ENCODE data around the gene SCFD2.

The SCFD2 gene

DNA sequence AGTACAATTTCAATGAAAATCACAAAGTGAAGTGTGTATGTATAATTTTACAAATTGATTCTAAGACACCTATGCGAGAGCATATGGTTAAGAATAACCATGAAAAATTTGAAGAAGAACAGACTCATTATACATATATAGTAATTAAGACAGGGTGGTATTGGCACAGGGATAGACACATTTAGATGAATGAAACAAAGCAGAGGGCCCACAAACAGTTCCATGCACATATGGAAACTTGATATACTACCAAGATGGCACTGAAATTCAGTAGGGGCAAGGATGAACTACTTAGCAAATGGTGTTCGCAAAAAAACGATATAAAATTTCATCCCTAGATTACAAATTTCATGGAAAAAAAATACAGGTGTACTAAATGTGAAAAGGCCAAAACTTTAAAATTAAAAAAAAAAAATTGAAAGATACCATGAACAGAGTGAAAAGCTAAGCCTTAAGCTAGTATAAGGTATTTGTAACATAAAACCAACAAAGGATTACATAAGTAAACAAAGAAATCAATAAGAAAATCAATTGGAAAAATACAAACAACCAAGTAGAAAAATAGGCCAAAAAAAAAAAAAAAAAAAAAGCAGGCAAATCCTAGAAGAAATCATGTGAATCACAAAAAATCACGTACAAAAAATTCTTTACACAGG is 418.3 kb downstream of the SCFD2 start:
- no peak for DNase-seq

DNA sequence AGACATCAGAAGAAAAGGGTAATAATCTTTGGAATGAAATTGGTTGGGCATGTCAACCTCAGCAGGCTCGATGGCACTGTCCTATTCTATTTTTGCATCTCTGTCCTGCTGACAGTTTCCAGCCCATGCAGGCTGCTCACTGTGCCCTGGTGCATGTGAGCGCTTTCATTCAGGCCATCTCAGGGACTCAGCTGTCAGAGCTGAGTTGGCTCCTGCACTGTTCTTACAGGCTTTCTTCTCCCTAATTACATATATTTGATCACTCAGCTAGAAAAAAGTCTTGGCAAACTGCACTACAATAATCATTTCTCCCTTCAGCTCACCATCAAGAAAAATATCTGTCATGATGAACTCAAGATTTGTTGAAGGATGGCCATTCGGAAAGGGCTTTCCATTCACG is 419.0 kb downstream of the SCFD2 start:
- DNase-seq, result no peak

DNA sequence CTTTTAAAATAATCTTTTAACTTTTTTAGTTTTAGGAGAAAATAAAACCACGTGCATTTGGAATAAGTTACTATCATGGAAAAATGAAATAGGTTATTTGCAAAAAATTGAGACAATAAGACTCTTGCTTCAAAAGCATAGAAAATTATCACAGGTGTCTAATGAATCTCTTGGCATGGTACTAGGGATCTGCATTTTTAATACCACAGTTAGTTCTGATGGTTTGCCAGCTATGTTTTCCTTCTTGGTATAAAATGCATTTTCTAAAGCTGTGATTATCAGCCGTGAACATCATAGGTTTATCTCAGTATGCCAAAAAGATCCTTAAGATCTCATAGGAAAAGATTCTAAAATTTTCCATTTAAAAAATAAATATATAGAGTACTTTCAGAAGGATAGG is 419.9 kb downstream of the SCFD2 start:
- no peak for DNase-seq

DNA sequence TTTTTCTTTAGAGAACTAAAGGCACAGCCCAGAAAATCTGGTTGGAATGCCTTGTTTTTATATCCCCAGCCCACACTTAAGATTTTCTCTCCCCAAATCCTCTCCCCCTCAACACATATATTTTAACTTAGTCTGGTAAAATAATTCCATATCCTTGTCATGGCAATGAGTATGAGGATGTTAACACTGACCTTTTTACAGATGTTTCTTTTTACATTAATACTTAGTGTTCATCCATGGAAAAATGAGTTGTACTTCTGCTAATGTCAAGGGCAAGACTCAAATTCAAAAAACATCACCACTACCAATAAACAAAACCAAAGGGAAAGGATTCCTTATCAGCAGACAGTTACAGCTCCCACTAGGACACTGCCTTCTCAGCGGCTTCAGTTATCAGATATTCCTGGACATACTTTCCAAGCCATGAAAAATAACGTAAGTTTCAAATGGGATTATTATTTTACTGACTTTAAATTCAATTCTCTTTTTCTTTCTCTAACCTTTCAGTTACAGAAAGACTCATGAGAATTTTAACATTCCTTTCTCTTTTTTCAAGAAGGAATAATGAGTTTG is 420.4 kb downstream of the SCFD2 start:
- no peak for DNase-seq

DNA sequence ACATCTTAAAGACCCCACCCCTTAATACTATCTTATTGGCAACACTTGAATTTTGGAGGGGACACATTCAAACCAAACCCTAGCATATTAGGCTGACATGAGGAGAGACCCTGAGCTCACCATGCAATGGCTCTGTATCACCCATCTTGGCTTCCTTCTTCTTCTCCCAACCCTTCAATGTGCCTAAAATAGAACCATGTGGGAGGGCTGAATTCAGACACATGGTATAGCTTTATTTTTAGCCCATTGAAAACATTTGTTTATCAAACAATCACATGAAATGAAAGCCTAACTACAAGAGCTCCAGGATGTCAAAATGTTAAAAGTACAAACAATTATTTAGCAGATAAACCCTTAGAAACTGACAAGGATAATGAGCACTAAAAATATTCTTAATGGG is 422.2 kb downstream of the SCFD2 start:
- DNase-seq, result no peak

DNA sequence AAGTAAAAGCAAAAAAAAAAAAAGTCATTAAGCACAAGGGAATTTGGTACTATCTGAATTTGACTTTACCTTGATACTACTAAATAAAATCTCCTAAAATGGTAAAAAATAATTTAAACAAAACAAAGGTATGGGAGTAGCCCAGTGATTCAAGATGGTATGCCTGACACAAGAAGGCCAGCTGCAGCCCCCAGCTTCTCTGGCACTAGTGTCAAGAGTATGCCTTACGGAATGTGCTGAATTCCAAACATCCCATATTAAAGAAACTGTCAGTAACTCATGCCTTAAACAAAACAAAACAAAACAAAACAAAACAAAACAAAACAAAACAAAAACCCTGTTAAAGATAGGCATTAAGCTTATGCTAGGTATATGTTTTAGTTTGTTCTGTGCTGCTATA is 422.9 kb downstream of the SCFD2 start:
- DNase-seq, result no peak

DNA sequence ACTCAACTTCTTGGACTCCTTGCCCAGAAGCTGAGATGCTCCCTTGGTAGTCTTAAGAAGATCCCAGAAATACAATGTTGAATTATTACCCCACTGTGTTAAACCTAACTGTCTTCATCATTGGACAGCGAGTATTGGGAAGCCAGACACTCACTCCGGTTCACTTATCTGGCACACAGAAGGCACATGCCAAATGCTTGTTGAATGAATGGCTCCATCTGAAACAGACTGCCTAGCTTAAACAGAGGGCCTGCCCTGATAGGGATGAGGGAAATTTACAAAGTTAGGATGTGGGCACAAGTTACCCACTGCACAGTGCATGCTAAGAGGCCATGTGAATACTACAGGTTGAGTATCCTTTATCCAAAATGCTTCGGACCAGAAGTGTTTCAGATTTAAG is 424.4 kb downstream of the SCFD2 start:
- DNase-seq, result no peak

DNA sequence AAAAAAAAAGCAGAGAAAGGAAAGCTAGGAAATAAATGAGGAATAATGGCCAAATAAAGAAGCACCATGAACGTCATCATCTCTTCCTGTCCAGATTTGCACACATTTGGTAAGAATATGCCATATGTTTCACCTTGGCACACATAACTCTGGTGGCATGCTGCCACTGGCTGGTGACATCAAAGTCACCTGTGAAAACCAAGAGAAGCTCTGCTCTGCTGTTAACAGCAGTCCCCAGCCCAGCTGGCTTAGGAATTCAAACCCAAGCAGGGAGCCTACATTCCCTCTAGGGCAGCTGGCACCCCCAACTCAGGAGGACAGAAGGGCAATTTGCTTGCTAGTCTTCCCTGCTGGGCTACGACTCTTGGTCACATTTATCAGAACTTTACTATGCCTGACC is 426.1 kb downstream of the SCFD2 start:
- DNase-seq, result no peak

DNA sequence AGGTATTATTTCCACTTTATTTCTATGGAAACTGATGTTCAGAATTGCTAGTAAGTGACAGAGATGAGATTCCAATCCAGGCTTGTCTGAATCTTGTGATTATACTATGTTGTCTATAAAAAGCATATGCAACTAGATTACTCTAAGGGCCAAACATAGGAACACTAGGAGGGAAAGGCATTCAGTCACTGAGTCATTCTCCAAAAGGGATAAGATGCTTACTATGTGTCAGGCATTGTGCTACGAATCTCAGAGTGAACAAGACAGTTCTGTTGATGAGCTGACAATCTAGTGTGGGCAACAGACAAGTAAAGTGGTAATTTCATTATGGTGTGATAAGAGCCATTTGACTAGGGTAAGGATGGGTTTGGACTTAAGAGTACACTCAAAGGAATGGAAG is 426.5 kb downstream of the SCFD2 start:
- no peak for DNase-seq

DNA sequence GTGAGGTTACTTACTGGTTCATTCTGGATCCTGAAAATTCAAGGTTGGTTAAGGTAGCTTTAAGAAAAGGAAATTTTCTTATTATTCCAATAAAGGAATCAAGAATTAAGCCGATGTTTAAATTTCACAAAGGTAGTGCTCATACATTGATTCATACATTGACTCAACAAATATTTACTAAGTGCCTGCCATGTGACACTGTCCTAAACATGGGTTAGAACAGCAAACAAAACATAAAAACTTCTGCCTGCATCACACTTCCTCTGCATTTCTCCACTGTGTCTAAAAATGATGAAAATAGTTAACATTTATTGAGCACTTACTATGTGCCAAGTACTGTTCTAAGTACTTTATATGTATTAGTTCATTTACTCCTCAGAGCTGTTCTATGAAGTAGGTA is 428.0 kb downstream of the SCFD2 start:
- DNase-seq, result no peak

DNA sequence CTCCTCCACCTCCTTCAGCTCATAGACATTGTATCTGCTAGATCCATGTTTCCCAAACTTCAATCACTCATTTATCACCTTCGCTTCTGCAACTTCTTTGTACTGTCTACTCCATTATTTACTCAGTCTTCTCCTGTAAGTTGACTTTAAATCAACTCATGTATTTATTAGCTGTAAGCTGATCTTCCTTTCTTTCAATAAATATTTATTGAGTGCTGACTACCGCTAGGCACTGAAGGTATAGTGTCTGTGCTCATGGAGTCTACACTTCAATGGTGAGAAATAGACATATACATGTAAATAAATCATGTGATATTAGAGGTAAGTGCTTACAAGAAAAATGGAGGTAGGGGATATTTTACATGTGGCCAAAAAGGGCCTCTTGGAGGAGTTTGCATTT is 429.1 kb downstream of the SCFD2 start:
- no peak for DNase-seq

DNA sequence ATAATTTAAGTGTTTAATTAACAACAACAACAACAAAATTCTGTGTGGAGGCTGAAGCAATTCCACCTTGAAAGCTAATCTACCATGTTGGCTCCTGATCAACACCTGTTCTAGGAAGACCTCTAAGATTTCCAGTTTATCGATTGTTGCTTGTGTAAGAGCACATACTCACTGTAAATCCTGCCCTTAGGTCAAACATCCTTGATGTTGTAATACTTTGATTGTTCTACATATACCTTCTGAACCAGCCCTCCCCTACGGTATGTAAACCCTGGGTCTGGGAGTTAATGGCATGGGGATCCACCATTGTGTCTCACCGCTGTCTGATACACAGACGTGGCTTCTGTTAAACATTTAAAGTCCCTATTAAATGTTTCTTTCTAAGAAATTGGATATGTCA is 430.5 kb downstream of the SCFD2 start:
- no peak for DNase-seq

DNA sequence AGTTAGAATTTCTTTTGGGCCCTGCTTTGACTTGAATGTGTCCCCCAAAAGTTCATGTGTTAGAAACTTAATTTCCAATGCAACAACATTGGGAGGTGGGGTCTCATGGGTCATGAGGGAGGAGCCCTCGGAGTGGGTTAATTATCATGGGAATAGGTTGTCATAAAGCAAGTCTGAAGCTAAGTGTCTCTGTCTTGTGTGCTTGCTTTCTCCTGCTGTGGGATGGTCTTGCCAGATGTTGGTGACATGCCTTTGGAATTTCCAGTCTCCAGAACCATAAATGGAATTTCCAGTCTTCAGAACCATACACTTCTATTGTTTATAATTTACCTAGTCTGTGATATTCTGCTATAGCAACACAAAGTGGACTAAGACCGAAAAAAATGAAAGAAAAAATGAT is 432.1 kb downstream of the SCFD2 start:
- DNase-seq, result no peak

DNA sequence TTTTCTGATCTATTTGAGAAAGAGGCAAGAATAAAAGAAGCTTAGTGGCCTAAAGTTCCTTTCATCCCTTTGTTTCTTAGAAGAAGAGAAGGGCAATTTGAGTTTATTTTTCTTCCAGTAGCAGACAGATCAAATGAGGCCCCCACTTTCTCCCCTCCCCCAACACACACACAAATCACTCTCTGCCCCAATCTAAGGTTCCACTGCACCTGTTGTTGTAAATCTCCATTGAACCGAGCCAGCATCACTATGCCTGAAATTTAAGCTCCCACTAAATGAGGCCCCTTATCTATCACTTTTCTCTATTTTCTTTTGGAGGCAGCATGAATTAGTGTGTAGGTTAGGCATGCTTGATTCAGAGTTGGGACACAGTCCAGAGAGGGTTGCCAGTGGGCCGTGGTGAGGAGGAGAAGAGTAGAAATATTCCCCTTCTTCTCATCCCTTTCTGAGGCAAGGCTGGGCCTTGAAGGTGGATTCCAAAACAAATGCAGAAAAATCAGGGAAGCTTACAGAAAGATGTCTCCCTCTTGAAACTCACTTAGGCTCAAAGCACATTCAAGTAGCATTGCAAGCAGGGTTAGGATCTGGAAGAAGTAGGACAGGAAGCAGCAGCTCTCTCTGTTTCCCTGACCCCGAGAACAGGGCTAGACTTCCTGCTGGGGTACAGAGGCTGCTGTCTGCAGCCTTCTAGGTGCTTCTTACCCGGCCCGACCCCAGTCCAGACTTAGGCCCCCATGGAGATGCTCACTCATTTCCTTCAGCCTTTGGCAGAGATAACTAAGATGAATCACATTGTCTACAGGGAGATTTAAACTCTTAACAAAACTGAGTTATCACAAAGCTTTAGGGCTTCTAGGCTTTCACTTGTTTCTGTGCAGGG is 433.0 kb downstream of the SCFD2 start:
- DNase-seq, result no peak

DNA sequence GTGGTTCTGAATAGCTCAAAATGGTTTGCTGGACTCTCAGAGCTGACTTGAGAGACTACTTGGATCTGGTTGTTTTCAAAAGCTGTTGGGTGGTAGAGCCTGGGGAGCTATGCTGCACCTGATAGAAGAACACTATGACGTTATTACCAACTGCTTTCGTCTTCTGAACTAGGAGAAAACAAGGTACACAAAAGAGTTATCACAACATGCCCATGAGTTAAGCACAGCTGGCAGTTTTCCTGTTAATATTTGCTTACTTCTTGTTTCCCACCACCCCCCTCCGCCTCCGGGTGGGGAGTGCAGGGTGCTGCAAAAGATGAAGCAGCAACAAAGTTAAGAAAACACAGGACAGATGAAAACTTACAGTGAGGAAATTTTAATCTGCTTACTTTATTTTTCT is 434.6 kb downstream of the SCFD2 start:
- no peak for DNase-seq

DNA sequence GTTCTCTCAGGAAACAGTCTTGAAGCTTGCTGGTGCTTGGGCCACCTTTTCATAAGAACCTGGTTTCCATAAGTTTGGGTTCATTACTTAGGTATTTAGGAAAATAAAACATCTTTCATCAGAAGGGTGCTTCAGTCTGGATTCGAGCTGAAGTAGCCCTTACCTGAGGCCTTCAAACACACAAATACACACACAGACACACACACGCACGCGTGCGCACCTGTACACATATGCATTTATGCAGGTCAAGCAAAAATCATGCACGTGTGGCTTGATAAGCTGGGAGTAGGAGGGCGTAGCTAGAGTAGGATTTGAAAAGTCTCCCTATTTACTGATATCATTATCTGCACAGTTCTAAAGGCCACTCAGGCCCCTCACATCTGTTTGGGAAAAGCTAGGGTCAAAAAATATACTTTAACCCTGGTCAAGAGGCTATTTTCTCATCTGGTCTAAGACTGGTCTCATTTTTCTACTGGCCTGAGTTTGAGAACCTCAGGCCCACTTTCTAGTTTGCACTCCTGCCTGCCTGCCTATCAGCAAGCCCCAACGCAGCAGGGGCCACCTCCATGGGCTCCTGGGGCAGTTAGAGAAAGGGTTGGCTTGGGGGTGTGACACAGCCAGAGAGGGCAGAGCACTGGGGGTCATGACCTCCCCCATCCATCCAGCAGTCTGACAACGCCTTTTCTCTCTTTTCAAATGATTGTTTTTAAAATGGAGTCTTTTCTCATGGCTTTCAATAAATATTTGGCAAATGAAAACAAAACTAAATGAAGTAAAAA is 439.5 kb downstream of the SCFD2 start:
- DNase-seq, result no peak

DNA sequence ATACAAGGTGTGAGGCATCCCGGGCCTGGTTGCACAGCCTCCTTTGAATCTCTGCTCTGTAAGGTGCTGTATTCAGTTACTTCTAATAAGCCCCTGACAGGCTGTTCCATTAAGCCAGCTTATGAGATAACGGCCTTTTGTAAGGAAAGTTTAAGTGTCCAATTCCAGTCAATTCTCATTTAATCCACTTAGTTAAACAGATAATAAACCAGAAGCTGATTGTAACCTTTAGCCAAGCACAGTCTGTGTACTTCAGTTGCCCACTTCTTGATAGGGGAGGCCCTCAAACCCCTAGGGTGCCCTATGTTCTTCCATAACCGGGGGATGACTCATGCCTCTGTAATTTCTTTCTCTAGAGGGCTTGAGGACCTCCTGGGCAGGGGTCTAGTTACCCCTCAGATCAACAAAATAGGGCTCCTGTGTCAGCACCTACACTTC is 440.3 kb downstream of the SCFD2 start:
- DNase-seq, result no peak

DNA sequence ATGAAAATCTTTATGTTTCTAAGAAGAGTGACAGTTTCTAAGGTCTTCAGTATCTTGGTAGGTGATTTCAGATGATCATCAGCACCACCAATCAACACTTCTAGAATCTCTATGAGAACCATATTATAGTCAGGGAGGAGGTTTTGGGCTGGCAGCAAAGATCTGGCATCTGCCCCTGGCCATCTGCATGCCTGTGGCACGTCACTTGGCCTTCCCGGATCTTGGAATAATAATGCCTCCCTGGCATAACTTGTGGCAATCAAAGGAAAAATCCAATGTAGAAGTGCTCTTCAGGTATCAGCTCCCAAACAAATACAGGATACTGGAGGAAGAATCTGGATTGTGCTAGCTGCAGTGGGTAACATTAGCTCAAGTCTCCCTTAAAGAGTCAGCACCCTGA is 446.4 kb downstream of the SCFD2 start:
- DNase-seq, result no peak

DNA sequence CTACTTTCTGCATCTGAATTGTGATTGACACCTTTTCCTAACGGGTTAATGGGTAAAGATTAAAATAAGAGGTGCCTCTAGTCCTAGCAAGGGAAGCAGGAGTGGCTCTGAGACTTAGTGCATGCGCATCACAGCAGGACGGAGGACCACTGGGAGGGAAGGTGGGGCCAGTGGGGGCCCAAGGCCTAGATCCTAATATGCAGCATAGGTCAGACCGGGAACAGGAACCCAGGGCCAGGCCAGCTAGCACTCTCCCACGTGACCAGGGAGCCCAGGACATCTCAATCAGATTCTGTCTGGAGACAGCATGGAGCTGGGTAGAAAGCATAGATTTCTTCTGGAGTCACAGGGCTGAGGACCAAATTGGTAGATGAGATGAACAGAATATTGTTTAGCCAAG is 448.0 kb downstream of the SCFD2 start:
- DNase-seq, result no peak

DNA sequence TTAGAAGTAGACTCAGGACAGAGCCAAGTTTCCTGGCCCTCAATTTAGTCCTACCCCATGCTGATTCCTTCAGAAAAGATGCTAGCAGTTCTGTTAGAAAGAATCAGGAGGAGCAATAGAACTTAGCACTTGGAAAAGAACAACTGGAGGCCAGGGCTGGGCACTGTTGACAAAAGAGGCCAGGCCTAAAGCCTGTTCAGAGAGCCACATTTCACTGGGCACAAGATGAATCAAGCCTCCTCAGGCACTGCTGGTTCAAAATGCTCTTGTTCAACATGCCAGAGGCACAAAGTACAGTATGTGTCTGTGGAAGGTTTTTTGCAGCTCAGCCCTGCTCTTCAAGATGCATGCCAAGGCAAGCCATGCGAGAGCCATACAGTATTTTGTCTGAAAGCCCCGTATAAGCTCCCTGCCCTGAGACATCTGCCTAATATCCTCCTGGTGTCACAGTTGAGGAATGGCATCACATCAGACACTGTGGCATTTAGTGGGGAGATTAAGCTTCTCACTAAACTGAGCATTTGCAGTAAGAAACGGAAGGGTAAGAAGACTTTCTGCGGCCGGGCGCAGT is 450.0 kb downstream of the SCFD2 start:
- DNase-seq, result no peak

DNA sequence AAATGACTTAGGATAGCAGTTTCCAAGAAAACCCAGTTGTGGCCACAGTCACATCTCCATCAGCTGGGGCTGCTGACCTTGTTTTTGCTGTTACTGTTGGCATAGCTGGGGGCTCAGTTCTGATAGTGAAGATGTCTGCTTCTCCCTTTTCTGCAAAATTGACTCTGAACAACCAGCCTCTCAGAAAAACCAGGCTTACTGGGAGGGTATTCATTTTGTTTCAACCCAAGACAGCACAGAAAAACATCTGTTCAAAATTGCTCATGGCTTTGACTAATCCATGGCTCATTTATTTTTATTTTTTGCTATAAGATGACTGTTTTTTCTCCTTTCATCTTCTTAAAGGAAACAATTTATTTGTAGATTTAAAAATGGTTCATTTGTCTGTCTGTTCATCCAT is 450.7 kb downstream of the SCFD2 start:
- no peak for DNase-seq

DNA sequence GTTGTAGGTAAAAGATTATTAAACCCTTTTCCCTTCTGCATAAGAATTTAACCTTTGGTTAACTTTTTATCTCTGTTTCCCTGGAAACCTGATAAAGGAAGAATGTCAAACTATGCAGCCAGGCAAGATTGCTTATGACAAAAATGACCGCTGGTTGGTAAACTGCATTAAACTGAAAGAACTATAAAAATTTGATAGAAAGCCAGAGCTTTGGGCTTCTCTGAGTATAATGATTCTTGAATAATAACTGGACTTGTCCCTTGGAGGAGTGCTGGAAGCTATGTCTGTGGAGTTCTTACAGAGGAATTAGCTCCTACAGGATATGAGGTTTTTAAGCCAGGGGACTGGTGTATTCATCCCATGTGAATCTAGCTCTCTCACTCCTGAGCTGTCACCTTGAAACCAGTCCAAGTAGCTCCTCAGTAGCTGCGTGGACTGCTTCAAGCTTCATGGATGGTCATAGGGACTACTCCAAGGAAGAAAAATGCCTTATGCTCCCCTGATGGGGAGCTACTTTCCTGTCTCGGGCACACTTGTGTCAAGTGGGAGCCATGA is 451.7 kb downstream of the SCFD2 start:
- no peak for DNase-seq

DNA sequence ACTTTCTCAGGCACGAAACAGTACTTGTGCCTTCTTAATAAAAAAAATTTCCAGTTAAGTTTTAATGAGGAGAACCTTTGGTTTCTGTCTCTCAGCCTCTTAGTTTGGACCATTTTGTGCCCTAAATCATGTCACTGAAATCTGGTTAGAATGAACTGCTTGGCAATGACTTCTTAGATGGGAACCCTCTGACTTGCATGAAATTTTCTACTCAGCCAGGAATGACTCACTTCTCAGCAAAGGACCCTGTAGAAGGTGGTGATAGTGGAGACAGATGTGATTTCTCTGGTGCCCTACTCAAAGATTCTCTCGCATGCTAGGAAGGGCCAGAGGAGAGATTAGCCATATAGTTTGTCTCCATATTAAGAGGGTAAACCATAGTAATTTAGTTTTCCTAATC is 453.3 kb downstream of the SCFD2 start:
- no peak for DNase-seq

Data from activated CD4-positive, CD25-positive, alpha-beta regulatory T cell (primary cell).